OCI-LY1 (cell line): Measurements from ENCODE around the gene ARFGEF3.

Source experiments
- H2AFZ ChIP-seq: fragments of 200-600 bp; sonication (generic), shearing (Covaris generic); 2 replicates; pipeline ENCODE4 v1.6.0; 2014; ENCODE audit warnings: antibody characterized with exemption, mild to moderate bottlenecking, low read length
- H3F3A ChIP-seq: fragments of 200-600 bp; sonication (generic), shearing (Covaris generic); 2 replicates; pipeline ENCODE4 v1.6.0; 2014; ENCODE audit warnings: mild to moderate bottlenecking, antibody characterized with exemption, low read length, moderate library complexity; ENCODE audit not compliant: insufficient read depth
- H3K27ac ChIP-seq: fragments of 200-600 bp; sonication (generic); 2 replicates; pipeline ENCODE4 v1.5.1; 2014; ENCODE audit warnings: low read length, mixed run types, mild to moderate bottlenecking, low read depth; ENCODE audit not compliant: poor library complexity, severe bottlenecking
- H3K27me3 ChIP-seq: fragments of 200-600 bp; sonication (generic); 2 replicates; pipeline ENCODE4 v1.6.0; 2014; ENCODE audit warnings: antibody characterized with exemption, mild to moderate bottlenecking, low read length, moderate library complexity; ENCODE audit not compliant: insufficient read depth
- H3K36me3 ChIP-seq: fragments of 200-600 bp; sonication (generic); 2 replicates; pipeline ENCODE4 v1.6.1; 2014; ENCODE audit warnings: mild to moderate bottlenecking, antibody characterized with exemption, low read length, moderate library complexity, mixed read lengths; ENCODE audit not compliant: insufficient read depth
- H3K4me1 ChIP-seq: fragments of 200-600 bp; sonication (generic); 2 replicates; pipeline ENCODE4 v1.5.1; 2014; ENCODE audit warnings: mild to moderate bottlenecking, low read length, moderate library complexity; ENCODE audit not compliant: insufficient read depth, severe bottlenecking
- H3K4me2 ChIP-seq: fragments of 200-600 bp; sonication (generic), shearing (Covaris generic); 2 replicates; pipeline ENCODE4 v1.6.1; 2014; ENCODE audit warnings: low read length
- H3K4me3 ChIP-seq: fragments of 200-600 bp; sonication (generic); 2 replicates; pipeline ENCODE4 v1.5.1; 2014; ENCODE audit warnings: low read length, low read depth, mild to moderate bottlenecking, mixed read lengths; ENCODE audit not compliant: poor library complexity, severe bottlenecking
- H3K79me2 ChIP-seq: fragments of 200-600 bp; shearing (Covaris generic); 2 replicates; pipeline ENCODE4 v1.6.1; 2016; ENCODE audit warnings: mixed run types, low read length, mixed read lengths; ENCODE audit not compliant: insufficient read depth
- H3K9ac ChIP-seq: fragments of 200-600 bp; sonication (generic), shearing (Covaris generic); 2 replicates; pipeline ENCODE4 v1.6.1; 2014; ENCODE audit warnings: mild to moderate bottlenecking, low read length, mixed read lengths
- H3K9me2 ChIP-seq: fragments of 200-600 bp; sonication (generic), shearing (Covaris generic); 2 replicates; pipeline ENCODE4 v1.6.1; 2014; ENCODE audit warnings: low read depth, mild to moderate bottlenecking, low read length, mixed read lengths
- H3K9me3 ChIP-seq: fragments of 200-600 bp; shearing (Covaris generic); 2 replicates; pipeline ENCODE4 v1.6.1; 2014; ENCODE audit warnings: low read length, mixed read lengths
- H4K20me1 ChIP-seq: fragments of 200-600 bp; sonication (generic), shearing (Covaris generic); 2 replicates; pipeline ENCODE4 v1.6.0; 2016; ENCODE audit warnings: mild to moderate bottlenecking, low read length; ENCODE audit not compliant: insufficient read depth
- CTCF ChIP-seq: fragments of 200-600 bp; sonication (generic), shearing (Covaris generic); IDR thresholded peaks from 2 replicates; pipeline ENCODE4 v1.5.1; 2017; ENCODE audit warnings: mild to moderate bottlenecking, antibody characterized with exemption, low read length, moderate library complexity, mixed read lengths
- EZH2 ChIP-seq: fragments of 200-600 bp; sonication (generic), shearing (Covaris generic); IDR thresholded peaks from 2 replicates; pipeline ENCODE4 v1.8.0; 2017; ENCODE audit warnings: borderline replicate concordance, mixed run types, mild to moderate bottlenecking, antibody characterized with exemption, low read length, moderate library complexity, mixed read lengths

ARFGEF3 gene

GRCh38 chr6:138231381-138231886 lies 69.7 kb downstream of the ARFGEF3 start:
- Histone ChIP-seq H3K79me2 (no peaks in the 10 kb centered on the region), H3K4me2 (no peak overlapping the region), H3K9me2 (no peaks in the 10 kb centered on the region), H3F3A (no peaks in the 10 kb centered on the region), H3K4me3 (no peak overlapping the region), H4K20me1 (no peaks in the 10 kb centered on the region), H3K4me1 (no peaks in the 10 kb centered on the region), H3K9ac (no peak overlapping the region), H3K27me3 (no peaks in the 10 kb centered on the region), H3K27ac (no peak overlapping the region), H2AFZ (no peak overlapping the region), H3K36me3 (no peaks in the 10 kb centered on the region), H3K9me3 (no peaks in the 10 kb centered on the region)
- TF ChIP-seq CTCF (no peak), EZH2 (no peak)

- no peaks in the 10 kb centered on the region for H3K4me1 ChIP-seq
- no peaks in the 10 kb centered on the region; the same call in 1 of the 2 replicates for H3K27me3 ChIP-seq
- no peak overlapping the region for H3K4me2 ChIP-seq
- no peaks in the 10 kb centered on the region for H3K36me3 ChIP-seq
- H3F3A ChIP-seq, result no peaks in the 10 kb centered on the region
- no peaks in the 10 kb centered on the region for H3K79me2 ChIP-seq
- H3K27ac ChIP-seq, result no peak overlapping the region
- TF ChIP-seq CTCF (no peak), EZH2 (no peak)
- no peaks in the 10 kb centered on the region for H4K20me1 ChIP-seq
- no peak overlapping the region for H2AFZ ChIP-seq
- H3K9ac ChIP-seq, result no peak overlapping the region
- H3K9me2 ChIP-seq, result no peaks in the 10 kb centered on the region
- no peak overlapping the region for H3K4me3 ChIP-seq
- no peaks in the 10 kb centered on the region for H3K9me3 ChIP-seq
These were observed 72.6 kb downstream of the ARFGEF3 start for GRCh38 chr6:138234363-138234762.

- Histone ChIP-seq H4K20me1 (no peaks in the 10 kb centered on the region), H3K9me3 (no peaks in the 10 kb centered on the region), H3K4me1 (no peaks in the 10 kb centered on the region), H3K79me2 (no peaks in the 10 kb centered on the region), H3K9me2 (no peaks in the 10 kb centered on the region), H2AFZ (no peak overlapping the region), H3K27ac (no peak overlapping the region), H3K36me3 (no peaks in the 10 kb centered on the region), H3K4me2 (no peak overlapping the region), H3K27me3 (no peaks in the 10 kb centered on the region; the same call in 1 of the 2 replicates), H3K4me3 (no peak overlapping the region), H3K9ac (no peak overlapping the region), H3F3A (no peaks in the 10 kb centered on the region)
- TF ChIP-seq CTCF (no peak), EZH2 (no peak)
These were observed 73.5 kb downstream of the ARFGEF3 start for GRCh38 chr6:138235205-138235604.
